ENCODE results near the gene SUMO3.
A peak's percentile ranks its signal among the peaks of the same experiment; 100 is the strongest.

The SUMO3 gene

DNA sequence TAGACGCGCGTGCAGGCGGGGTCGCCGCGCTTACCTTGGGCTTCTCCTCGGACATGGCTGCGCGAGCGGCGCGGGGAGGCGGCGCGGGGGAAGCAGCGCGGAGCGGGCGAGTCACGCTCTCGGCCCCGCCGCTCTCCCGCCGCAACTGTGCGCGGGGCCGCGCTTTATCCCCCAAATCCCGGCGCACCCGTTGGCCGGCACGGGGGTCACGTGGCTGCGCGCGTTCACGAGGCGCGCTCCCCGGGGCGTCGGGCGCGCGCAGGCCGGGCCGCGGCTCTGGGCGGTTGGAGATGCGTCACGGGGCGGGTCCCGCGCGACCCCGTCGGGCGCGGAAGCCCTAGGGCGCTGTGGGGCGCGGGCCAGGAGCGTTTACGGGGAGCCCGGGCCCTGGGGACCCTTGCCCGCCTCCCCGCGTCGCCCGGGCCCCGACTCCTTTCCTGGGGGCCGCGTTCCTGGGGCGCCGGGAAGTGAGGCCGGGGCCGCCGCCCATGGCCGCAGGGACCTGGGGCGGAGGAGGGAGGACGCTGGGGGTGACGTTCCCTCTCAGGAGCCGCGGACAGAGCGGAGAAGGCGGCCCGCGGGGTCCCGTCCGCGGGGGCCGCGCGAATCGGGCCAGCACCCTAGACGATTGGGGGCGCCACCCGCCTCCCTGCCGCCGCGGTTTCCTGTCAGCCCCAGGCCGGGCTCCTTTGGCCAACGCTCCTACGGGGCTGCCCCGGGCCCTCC is at the start of gene SUMO3:
Gene SUMO3, minus strand, starts transcription at position 149 of the 726 bp plus-strand sequence. Its CDS starts 94 bp downstream, at position 55.
- Histone ChIP-seq H3K27ac (ENCODE audit: low read length) (no peak within 1 kb of the TSS), H3K4me3 (ENCODE audit: low read length) (peak within 1 kb of the TSS; percentile 74), H3K9me3 (ENCODE audit: control insufficient read depth, low read depth, low read length) (peaks cover 14% of the 10 kb centered on the region), H3K9ac (ENCODE audit: low read length) (peak within 1 kb of the TSS; percentile 45), H3K4me1 (ENCODE audit: control insufficient read depth, low read depth, low read length) (no peaks in the 10 kb centered on the region), H3K27me3 (ENCODE audit: control insufficient read depth, insufficient read depth, low read length) (no peaks in the 10 kb centered on the region), H3K36me3 (ENCODE audit: control insufficient read depth, low read depth, low read length) (no peaks in the 10 kb centered on the region)

DNA sequence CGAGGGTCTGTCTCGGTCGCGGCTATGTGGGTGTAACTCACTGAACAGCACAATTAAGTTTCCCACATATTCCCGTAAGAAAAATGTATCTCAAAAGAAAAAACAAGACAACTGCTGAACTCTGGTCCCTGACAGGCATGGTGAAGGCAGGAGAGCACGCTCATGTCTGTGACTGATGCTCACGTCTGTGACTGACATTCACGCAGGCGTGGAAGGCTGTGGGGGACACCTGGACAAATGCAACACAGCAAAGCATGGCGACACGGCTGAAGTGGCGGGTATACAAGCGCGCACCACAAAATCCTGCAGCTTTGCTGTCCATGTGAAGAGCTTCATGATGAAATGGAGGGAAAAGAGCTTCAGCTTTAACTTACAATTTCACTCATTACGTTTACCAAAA is 49.6 kb upstream of the SUMO3 start:
- Histone ChIP-seq H3K27ac (ENCODE audit: low read length) (no peak overlapping the region), H3K4me1 (ENCODE audit: control insufficient read depth, low read depth, low read length) (peaks cover 16% of the 10 kb centered on the region), H3K9ac (ENCODE audit: low read length) (peak overlapping the region; percentile 12), H3K27me3 (ENCODE audit: control insufficient read depth, insufficient read depth, low read length) (no peaks in the 10 kb centered on the region), H3K4me3 (ENCODE audit: low read length) (no peak overlapping the region), H3K36me3 (ENCODE audit: control insufficient read depth, low read depth, low read length) (peaks cover 18% of the 10 kb centered on the region), H3K9me3 (ENCODE audit: control insufficient read depth, low read depth, low read length) (no peaks in the 10 kb centered on the region)

DNA sequence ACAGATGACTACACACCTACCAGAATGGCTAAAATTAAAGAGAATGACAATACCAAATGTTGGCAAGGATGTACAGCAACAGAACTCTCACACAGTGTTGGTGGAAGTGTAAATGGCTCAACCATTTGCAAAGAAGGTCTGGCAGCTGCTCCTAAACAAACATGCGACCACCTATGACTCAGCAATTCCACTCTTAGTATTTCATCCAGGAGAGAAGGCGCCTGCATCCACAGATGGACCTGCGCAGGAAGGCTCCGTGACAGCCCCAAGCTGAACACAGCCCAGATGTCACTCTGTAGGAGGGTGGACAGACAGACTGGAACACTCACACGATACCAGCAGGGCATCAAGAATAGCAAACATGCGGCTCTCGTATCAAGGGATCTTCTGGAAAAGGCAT is 48.9 kb upstream of the SUMO3 start:
- Histone ChIP-seq H3K9ac (ENCODE audit: low read length) (peak overlapping the region; percentile 12), H3K27me3 (ENCODE audit: control insufficient read depth, insufficient read depth, low read length) (no peaks in the 10 kb centered on the region), H3K4me3 (ENCODE audit: low read length) (no peak overlapping the region), H3K9me3 (ENCODE audit: control insufficient read depth, low read depth, low read length) (no peaks in the 10 kb centered on the region), H3K27ac (ENCODE audit: low read length) (peak overlapping the region; percentile 45), H3K36me3 (ENCODE audit: control insufficient read depth, low read depth, low read length) (peaks cover 18% of the 10 kb centered on the region), H3K4me1 (ENCODE audit: control insufficient read depth, low read depth, low read length) (peaks cover 10% of the 10 kb centered on the region)

DNA sequence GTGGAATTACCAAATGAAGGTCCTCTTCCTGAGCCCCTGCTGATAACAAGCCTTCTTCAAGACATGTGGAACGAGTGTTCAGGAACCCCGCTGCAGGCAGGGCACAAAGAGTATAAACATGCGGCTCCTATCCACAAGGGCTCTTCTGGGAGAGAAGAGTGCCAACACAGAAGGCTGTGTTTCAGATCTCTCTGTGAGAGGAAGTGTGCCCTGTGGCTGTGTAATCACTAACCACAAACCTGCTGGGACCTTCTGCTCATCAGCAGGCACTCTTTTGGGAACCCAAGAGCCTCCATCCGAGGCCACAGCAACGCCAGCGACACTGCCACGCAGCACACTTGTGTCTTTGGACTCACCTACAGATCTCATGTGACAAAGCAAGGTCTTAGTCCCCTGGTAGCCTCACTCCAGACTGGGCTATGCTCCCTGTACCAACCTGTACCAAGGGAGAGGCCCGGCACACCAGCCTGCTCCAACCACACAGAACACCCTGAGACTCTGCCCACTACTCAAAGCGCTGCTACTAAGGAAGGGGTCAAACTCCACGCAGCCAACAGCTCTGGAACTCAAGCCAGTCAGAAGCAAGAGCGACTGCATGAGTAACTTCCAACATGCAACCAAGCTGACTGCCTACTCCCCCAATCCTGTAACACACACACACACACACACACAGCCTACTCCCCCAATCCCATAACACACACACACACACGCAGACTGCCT is 47.9 kb upstream of the SUMO3 start:
- Histone ChIP-seq H3K4me3 (ENCODE audit: low read length) (no peak overlapping the region), H3K9me3 (ENCODE audit: control insufficient read depth, low read depth, low read length) (no peaks in the 10 kb centered on the region), H3K27me3 (ENCODE audit: control insufficient read depth, insufficient read depth, low read length) (no peaks in the 10 kb centered on the region), H3K36me3 (ENCODE audit: control insufficient read depth, low read depth, low read length) (peaks cover 18% of the 10 kb centered on the region), H3K9ac (ENCODE audit: low read length) (no peak overlapping the region), H3K4me1 (ENCODE audit: control insufficient read depth, low read depth, low read length) (peaks cover 6% of the 10 kb centered on the region), H3K27ac (ENCODE audit: low read length) (no peak overlapping the region)

DNA sequence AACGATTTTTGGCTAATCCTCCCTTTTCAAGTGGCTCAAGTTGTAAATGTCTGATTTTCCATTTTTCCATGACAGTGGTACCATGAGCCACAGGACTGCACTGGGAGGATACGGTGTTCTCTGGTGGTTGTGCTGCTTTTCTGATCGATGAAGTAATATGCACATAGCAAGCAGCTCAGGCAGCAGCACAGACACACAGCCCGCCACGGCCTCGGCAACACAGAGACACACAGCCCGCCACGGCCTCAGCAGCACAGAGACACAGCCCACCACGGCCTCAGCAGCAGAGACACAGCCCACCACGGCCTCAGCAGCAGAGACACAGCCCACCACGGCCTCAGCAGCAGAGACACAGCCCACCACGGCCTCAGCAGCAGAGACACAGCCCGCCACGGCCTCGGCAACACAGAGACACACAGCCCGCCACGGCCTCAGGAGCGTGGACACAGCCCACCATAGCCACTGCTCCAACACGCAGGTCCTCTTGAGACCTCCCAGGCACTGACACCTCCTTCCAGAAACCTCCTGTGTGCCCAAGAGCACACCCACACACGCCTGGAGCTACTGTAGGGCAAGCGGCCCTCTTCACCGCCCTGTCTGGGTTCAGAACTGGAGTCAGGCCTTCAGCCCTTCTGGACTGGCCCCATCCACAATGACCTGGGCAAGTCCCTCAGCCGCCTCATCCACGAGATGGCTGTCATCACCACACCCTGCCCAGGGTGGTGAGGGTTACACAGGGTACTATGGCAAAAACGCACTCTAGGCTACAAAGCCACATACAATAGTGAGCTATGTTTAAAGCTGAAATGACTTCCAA is 45.2 kb upstream of the SUMO3 start:
- H3K27ac ChIP-seq (ENCODE audit: low read length), result no peak overlapping the region
- no peak overlapping the region for H3K4me3 ChIP-seq (ENCODE audit: low read length)
- no peaks in the 10 kb centered on the region for H3K9me3 ChIP-seq (ENCODE audit: control insufficient read depth, low read depth, low read length)
- H3K36me3 ChIP-seq (ENCODE audit: control insufficient read depth, low read depth, low read length), result peaks cover 30% of the 10 kb centered on the region
- H3K9ac ChIP-seq (ENCODE audit: low read length), result no peak overlapping the region
- peaks cover 6% of the 10 kb centered on the region for H3K4me1 ChIP-seq (ENCODE audit: control insufficient read depth, low read depth, low read length)
- no peaks in the 10 kb centered on the region for H3K27me3 ChIP-seq (ENCODE audit: control insufficient read depth, insufficient read depth, low read length)

DNA sequence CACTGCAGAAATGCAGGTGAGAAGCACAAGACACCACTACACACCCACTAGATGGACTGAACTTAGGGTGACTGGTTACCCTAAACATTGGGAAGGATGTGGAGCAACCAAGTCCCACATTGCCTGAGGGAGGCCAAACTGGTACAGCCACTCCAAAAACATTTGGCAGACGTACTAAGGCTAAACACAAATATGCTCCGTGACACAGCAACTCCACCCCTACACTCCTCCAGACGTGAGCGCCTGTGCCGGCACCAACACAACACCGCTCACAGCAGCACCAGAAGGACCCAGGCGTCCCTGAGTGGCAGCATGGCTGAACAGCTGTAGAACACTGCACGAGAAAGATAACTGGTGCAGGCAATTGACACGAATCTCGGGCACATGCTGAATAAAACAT is 40.9 kb upstream of the SUMO3 start:
- H3K36me3 ChIP-seq (ENCODE audit: control insufficient read depth, low read depth, low read length), result peaks cover 54% of the 10 kb centered on the region
- H3K9ac ChIP-seq (ENCODE audit: low read length), result no peak overlapping the region
- no peak overlapping the region for H3K4me3 ChIP-seq (ENCODE audit: low read length)
- H3K4me1 ChIP-seq (ENCODE audit: control insufficient read depth, low read depth, low read length), result no peaks in the 10 kb centered on the region
- H3K9me3 ChIP-seq (ENCODE audit: control insufficient read depth, low read depth, low read length), result no peaks in the 10 kb centered on the region
- no peaks in the 10 kb centered on the region for H3K27me3 ChIP-seq (ENCODE audit: control insufficient read depth, insufficient read depth, low read length)
- H3K27ac ChIP-seq (ENCODE audit: low read length), result no peak overlapping the region

DNA sequence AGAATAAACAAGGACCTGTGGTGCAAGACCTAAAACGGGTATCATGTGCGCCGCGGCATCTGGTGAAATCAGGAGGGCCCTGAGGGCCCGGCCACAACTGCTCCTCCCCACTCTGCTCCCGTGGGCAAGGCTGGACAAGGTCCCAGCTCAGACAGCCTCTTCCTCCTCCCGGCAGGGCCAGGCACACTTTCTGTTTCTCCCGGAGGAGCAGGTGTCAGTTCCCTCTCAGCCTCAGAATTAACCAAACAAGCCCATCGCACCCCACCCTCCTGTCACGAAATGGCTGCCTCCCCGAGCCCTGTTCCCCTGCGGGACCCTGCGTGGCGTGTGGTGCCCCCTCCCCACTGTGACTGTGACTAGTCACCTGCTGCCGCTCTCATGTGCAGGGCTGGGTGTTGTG is 40.4 kb upstream of the SUMO3 start:
- Histone ChIP-seq H3K9me3 (ENCODE audit: control insufficient read depth, low read depth, low read length) (no peaks in the 10 kb centered on the region), H3K36me3 (ENCODE audit: control insufficient read depth, low read depth, low read length) (peaks cover 49% of the 10 kb centered on the region), H3K4me3 (ENCODE audit: low read length) (no peak overlapping the region), H3K27ac (ENCODE audit: low read length) (no peak overlapping the region), H3K27me3 (ENCODE audit: control insufficient read depth, insufficient read depth, low read length) (no peaks in the 10 kb centered on the region), H3K4me1 (ENCODE audit: control insufficient read depth, low read depth, low read length) (no peaks in the 10 kb centered on the region), H3K9ac (ENCODE audit: low read length) (no peak overlapping the region)

DNA sequence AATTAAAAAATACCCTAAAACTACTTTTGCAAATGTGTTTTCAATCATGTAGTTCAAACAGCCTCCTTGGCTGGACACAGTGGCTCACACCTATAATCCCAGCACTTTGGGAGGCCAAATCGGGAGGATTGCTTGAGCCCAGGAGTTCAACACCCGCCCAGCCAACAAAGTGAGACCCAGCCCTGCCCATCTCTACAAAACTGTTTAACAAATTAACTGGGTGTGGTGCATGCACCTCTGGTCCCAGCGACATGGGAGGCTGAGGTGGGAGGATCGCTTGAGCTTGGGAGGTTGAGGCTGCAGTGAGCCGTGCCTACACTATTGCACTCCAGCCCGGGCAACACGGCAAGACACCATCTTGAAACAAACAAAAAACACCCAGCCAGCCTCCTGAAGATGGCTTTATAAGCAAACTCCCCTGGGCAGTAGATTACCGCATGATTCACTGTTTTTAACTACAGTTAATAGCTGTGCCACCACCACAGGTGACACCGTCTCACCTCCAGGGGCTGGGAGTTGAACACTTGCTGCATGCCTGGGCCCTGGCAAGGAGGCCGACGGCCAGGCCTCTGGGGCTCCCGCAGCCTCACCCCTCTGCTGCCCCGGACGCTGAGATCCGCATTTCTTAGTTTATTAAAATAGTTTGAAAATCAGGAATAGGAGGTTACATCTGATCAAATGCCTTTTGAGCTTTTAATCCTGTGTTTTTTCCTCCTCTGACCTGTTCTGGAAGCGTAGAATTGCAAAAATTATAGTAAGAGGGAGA is 39.4 kb upstream of the SUMO3 start:
- Histone ChIP-seq H3K4me1 (ENCODE audit: control insufficient read depth, low read depth, low read length) (no peaks in the 10 kb centered on the region), H3K27ac (ENCODE audit: low read length) (no peak overlapping the region), H3K9me3 (ENCODE audit: control insufficient read depth, low read depth, low read length) (no peaks in the 10 kb centered on the region), H3K9ac (ENCODE audit: low read length) (no peak overlapping the region), H3K36me3 (ENCODE audit: control insufficient read depth, low read depth, low read length) (peaks cover 52% of the 10 kb centered on the region), H3K27me3 (ENCODE audit: control insufficient read depth, insufficient read depth, low read length) (no peaks in the 10 kb centered on the region), H3K4me3 (ENCODE audit: low read length) (no peak overlapping the region)

DNA sequence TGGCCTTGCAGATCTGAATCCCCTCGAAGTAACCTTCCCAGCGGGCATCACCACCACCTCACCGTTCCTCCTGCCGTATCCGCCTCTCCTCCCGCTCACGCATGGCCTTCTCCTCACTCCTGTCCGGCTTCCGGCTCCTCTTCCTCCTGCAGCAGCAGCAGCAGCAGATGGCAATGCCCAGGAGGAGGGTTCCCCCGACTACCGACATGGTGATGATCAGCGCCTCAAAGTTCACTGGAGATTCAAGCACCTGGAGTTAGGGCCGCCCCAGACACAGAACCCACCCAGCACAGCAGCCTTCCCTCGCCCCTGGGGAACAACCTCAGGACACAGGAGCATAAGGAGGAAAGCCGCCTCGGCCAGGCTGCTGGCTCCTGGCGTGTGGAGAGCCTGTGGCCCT is 38.3 kb upstream of the SUMO3 start:
- H3K27me3 ChIP-seq (ENCODE audit: control insufficient read depth, insufficient read depth, low read length), result no peaks in the 10 kb centered on the region
- H3K9ac ChIP-seq (ENCODE audit: low read length), result no peak overlapping the region
- no peak overlapping the region for H3K27ac ChIP-seq (ENCODE audit: low read length)
- no peaks in the 10 kb centered on the region for H3K9me3 ChIP-seq (ENCODE audit: control insufficient read depth, low read depth, low read length)
- no peak overlapping the region for H3K4me3 ChIP-seq (ENCODE audit: low read length)
- H3K4me1 ChIP-seq (ENCODE audit: control insufficient read depth, low read depth, low read length), result no peaks in the 10 kb centered on the region
- peaks cover 60% of the 10 kb centered on the region for H3K36me3 ChIP-seq (ENCODE audit: control insufficient read depth, low read depth, low read length)

DNA sequence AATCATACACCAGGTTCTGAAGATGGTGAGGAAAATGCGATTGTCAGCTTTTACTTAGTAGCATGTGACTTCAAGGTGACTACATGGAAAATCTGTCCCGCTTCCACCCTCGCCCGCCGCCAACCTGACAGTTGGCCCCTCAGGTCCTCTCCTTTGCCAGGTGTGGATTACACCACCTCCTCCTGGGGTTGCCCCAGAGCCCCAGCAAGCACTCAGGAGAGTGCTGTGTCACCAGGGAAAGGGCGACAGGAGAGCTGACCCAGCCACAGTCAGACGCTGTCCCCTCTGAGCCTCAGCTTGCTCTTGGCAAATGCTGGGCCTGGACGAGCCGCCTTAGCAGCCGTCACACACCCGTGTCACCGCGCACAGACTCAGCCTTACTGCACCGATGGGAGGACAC is 37.7 kb upstream of the SUMO3 start:
- Histone ChIP-seq H3K9me3 (ENCODE audit: control insufficient read depth, low read depth, low read length) (no peaks in the 10 kb centered on the region), H3K27ac (ENCODE audit: low read length) (no peak overlapping the region), H3K36me3 (ENCODE audit: control insufficient read depth, low read depth, low read length) (peaks cover 66% of the 10 kb centered on the region), H3K27me3 (ENCODE audit: control insufficient read depth, insufficient read depth, low read length) (no peaks in the 10 kb centered on the region), H3K4me1 (ENCODE audit: control insufficient read depth, low read depth, low read length) (no peaks in the 10 kb centered on the region), H3K9ac (ENCODE audit: low read length) (no peak overlapping the region), H3K4me3 (ENCODE audit: low read length) (no peak overlapping the region)
